SK-N-SH treated with all-trans-retinoic acid at 6 μM for 48 hours (cell line): ENCODE data around the gene GNA15.

Experiments used
- ATAC-seq: fragments of 200-7000 bp; cut with Tn5 transposase; 3 replicates; pipeline ENCODE4 v1.9.1; 2020; ENCODE audit warnings: mild to moderate bottlenecking, moderate library complexity
- ARNTL ChIP-seq: fragments of 450-650 bp; formaldehyde crosslinking; IDR thresholded peaks from 2 replicates; pipeline ENCODE4 v1.5.0; 2020; ENCODE audit warnings: low read depth, mild to moderate bottlenecking, moderate library complexity, borderline replicate concordance
- BACH2 ChIP-seq: fragments of 250-450 bp; sonication (Bioruptor Pico); IDR thresholded peaks from 2 replicates; pipeline ENCODE4 v1.9.0; 2021; ENCODE audit warnings: mild to moderate bottlenecking, borderline replicate concordance
- CSDC2 ChIP-seq: fragments of 250-450 bp; sonication (Bioruptor Pico); IDR thresholded peaks from 2 replicates; pipeline ENCODE4 v1.5.0; 2020; ENCODE audit warnings: mild to moderate bottlenecking, moderate library complexity
- ESRRG ChIP-seq: fragments of 250-450 bp; sonication (Bioruptor Pico); IDR thresholded peaks from 2 replicates; pipeline ENCODE4 v1.6.1; 2021; ENCODE audit warnings: mild to moderate bottlenecking
- GLIS3 ChIP-seq: fragments of 250-450 bp; sonication (Bioruptor Pico); IDR thresholded peaks from 2 replicates; pipeline ENCODE4 v1.5.0; 2020; ENCODE audit warnings: mild to moderate bottlenecking, moderate library complexity
- ISL1 ChIP-seq: fragments of 250-450 bp; sonication (Bioruptor Pico); IDR thresholded peaks from 2 replicates; pipeline ENCODE4 v2.1.2; 2022; ENCODE audit warnings: mild to moderate bottlenecking, moderate library complexity
- OSR1 ChIP-seq: fragments of 250-450 bp; sonication (Bioruptor Pico); IDR thresholded peaks from 2 replicates; pipeline ENCODE4 v1.8.0; 2022; ENCODE audit warnings: moderate library complexity, mild to moderate bottlenecking, inconsistent platforms
- PPARA ChIP-seq: fragments of 250-450 bp; sonication (Bioruptor Pico); IDR thresholded peaks from 2 replicates; pipeline ENCODE4 v1.5.0; 2020; ENCODE audit warnings: mild to moderate bottlenecking, borderline replicate concordance
- RARB ChIP-seq: fragments of 250-450 bp; sonication (Bioruptor Pico); IDR thresholded peaks from 2 replicates; pipeline ENCODE4 v1.8.0; 2021; ENCODE audit warnings: mild to moderate bottlenecking, moderate library complexity
- SNAI2 ChIP-seq: fragments of 250-450 bp; sonication (Bioruptor Pico); IDR thresholded peaks from 2 replicates; pipeline ENCODE4 v1.5.0; 2020; ENCODE audit warnings: mild to moderate bottlenecking, moderate library complexity
- TCF4 ChIP-seq: fragments of 250-450 bp; sonication (Bioruptor Pico); IDR thresholded peaks from 2 replicates; pipeline ENCODE4 v1.8.0; 2021; ENCODE audit warnings: mild to moderate bottlenecking, moderate library complexity, borderline replicate concordance
- TOX ChIP-seq: fragments of 250-450 bp; sonication (Bioruptor Pico); IDR thresholded peaks from 2 replicates; pipeline ENCODE4 v1.8.0; 2021; ENCODE audit warnings: mild to moderate bottlenecking, moderate library complexity, borderline replicate concordance
- ZC3H10 ChIP-seq: fragments of 250-450 bp; sonication (Bioruptor Pico); IDR thresholded peaks from 2 replicates; pipeline ENCODE4 v1.5.1; 2021; ENCODE audit warnings: mild to moderate bottlenecking, moderate library complexity
- ZFP3 ChIP-seq: fragments of 250-450 bp; sonication (Bioruptor Pico); IDR thresholded peaks from 2 replicates; pipeline ENCODE4 v1.5.0; 2020; ENCODE audit warnings: mild to moderate bottlenecking, moderate library complexity
- ZFP30 ChIP-seq: fragments of 450-650 bp; formaldehyde crosslinking; IDR thresholded peaks from 2 replicates; pipeline ENCODE4 v1.5.0; 2022; ENCODE audit warnings: mild to moderate bottlenecking, moderate library complexity
- ZNF70 ChIP-seq: fragments of 450-650 bp; formaldehyde crosslinking; IDR thresholded peaks from 2 replicates; pipeline ENCODE4 v1.5.0; 2020; ENCODE audit warnings: mild to moderate bottlenecking, moderate library complexity
- ZNF8 ChIP-seq: fragments of 450-650 bp; formaldehyde crosslinking; IDR thresholded peaks from 2 replicates; pipeline ENCODE4 v1.5.0; 2020; ENCODE audit warnings: mild to moderate bottlenecking, moderate library complexity
- TF ChIP-seq, protein P1 (sequence below): fragments of 250-450 bp; sonication (Bioruptor Pico); IDR thresholded peaks from 2 replicates; pipeline ENCODE4 v1.8.0; 2020; ENCODE audit warnings: mild to moderate bottlenecking, moderate library complexity, borderline replicate concordance
- TF ChIP-seq, protein P2 (sequence below): fragments of 250-450 bp; sonication (Bioruptor Pico); IDR thresholded peaks from 2 replicates; pipeline ENCODE4 v1.5.0; 2020; ENCODE audit warnings: mild to moderate bottlenecking, moderate library complexity
- TF ChIP-seq, protein P3 (sequence below): fragments of 250-450 bp; sonication (Bioruptor Pico); IDR thresholded peaks from 2 replicates; pipeline ENCODE4 v1.8.0; 2021; ENCODE audit warnings: low read depth, mild to moderate bottlenecking, moderate library complexity, borderline replicate concordance
- TF ChIP-seq, protein P4 (sequence below): fragments of 250-450 bp; sonication (Bioruptor Pico); IDR thresholded peaks from 2 replicates; pipeline ENCODE4 v1.5.1; 2020; ENCODE audit warnings: low read depth, mild to moderate bottlenecking, moderate library complexity
- TF ChIP-seq, protein P5 (sequence below): fragments of 250-450 bp; sonication (Bioruptor Pico); IDR thresholded peaks from 2 replicates; pipeline ENCODE4 v1.5.1; 2021; ENCODE audit warnings: mild to moderate bottlenecking, moderate library complexity

The GNA15 gene

DNA sequence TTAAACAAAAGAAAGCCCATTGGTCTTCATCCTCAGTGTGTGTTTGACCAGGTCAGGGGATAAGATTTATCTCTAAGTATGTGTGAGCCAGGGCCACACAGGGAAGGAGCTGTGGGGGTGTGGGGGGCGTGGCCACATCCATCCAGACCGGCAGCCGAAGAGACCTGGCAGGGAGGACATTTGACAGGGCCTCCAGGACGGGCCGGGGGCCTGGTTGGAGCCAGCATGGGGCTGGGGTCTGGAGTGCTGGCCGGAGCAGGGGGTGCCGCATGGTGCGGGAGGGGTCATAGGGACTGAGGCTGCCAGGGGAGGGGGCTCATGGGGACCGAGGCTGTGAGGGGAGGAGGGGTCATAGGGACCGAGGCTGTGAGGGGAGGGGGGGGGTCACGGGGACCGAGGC lies 20.4 kb upstream of the GNA15 start:
- no peak for ATAC-seq
- TF ChIP-seq CSDC2 (no peak), RARB (no peak), GLIS3 (CRISPR knock-in tag) (no peak), ZFP30 (no peak), ZFP3 (no peak), ZC3H10 (CRISPR knock-in tag) (no peak), TOX (CRISPR knock-in tag) (no peak)
- TF ChIP-seq, protein P1, sequence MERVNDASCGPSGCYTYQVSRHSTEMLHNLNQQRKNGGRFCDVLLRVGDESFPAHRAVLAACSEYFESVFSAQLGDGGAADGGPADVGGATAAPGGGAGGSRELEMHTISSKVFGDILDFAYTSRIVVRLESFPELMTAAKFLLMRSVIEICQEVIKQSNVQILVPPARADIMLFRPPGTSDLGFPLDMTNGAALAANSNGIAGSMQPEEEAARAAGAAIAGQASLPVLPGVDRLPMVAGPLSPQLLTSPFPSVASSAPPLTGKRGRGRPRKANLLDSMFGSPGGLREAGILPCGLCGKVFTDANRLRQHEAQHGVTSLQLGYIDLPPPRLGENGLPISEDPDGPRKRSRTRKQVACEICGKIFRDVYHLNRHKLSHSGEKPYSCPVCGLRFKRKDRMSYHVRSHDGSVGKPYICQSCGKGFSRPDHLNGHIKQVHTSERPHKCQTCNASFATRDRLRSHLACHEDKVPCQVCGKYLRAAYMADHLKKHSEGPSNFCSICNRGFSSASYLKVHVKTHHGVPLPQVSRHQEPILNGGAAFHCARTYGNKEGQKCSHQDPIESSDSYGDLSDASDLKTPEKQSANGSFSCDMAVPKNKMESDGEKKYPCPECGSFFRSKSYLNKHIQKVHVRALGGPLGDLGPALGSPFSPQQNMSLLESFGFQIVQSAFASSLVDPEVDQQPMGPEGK (CRISPR knock-in tag), result no peak
- TF ChIP-seq, all 23 proteins: peak for 0

DNA sequence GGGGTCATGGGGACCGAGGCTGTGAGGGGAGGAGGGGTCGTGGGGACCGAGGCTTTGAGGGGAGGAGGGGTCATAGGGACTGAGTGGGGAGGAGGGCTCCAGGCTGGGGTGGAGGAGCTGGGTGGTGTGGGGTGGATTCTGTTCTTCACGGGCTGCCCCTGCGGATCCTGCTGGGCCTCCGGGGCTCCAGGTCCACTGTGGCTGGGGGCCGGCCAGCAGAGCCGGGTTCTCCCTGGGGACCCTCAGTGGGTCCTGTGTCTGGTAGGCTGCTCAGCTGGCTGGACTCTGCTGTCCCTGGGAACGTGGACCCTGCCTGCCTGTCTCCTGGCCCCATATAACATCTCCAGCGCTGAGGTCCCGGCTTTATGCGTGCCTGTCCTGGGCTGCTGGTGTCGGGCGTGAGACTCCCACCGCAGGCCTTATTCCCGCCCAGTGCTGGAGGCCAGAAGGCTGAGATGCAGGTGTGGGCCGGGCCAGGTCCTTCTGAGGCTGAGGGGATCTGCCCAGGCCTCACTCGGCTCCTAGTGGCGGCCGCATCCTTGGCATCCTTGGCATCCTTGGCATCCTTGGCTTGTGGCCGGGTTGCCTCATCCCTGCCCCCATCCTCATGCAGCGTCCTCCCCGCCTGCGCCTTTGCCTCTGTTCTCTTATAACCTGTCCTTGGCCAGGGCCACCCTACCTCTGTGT lies 19.8 kb upstream of the GNA15 start:
- TF ChIP-seq ZNF70 (CRISPR knock-in tag), result peak; percentile 63; the same call in 1 of the 2 replicates
- no peak for TF ChIP-seq BACH2 (CRISPR knock-in tag)
- peak; percentile 70 for ATAC-seq

DNA sequence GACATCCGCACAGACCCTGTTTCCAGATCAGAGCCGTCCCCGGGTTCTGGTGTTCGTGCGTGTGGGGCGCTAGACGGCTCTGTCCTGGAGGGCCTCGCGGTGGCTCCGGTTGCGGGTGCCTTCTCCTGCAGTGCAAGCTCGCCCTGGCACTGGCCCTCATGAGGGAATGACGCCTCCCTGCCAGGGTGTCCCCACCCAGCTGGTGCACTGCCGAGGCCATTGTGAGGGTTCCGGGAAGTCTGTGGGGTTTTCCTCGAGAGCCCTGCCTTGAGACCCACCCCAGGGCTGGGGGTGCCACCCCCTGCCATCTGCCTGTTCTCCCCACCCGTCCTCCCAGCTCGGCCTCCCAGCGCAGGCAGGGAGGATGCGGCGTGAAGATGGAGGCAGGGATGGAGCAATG lies 19.2 kb upstream of the GNA15 start:
- TF ChIP-seq, protein P2, sequence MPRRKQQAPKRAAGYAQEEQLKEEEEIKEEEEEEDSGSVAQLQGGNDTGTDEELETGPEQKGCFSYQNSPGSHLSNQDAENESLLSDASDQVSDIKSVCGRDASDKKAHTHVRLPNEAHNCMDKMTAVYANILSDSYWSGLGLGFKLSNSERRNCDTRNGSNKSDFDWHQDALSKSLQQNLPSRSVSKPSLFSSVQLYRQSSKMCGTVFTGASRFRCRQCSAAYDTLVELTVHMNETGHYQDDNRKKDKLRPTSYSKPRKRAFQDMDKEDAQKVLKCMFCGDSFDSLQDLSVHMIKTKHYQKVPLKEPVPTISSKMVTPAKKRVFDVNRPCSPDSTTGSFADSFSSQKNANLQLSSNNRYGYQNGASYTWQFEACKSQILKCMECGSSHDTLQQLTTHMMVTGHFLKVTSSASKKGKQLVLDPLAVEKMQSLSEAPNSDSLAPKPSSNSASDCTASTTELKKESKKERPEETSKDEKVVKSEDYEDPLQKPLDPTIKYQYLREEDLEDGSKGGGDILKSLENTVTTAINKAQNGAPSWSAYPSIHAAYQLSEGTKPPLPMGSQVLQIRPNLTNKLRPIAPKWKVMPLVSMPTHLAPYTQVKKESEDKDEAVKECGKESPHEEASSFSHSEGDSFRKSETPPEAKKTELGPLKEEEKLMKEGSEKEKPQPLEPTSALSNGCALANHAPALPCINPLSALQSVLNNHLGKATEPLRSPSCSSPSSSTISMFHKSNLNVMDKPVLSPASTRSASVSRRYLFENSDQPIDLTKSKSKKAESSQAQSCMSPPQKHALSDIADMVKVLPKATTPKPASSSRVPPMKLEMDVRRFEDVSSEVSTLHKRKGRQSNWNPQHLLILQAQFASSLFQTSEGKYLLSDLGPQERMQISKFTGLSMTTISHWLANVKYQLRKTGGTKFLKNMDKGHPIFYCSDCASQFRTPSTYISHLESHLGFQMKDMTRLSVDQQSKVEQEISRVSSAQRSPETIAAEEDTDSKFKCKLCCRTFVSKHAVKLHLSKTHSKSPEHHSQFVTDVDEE (CRISPR knock-in tag), result no peak
- no peak for TF ChIP-seq OSR1
- TF ChIP-seq PPARA (CRISPR knock-in tag), result no peak
- no peak for TF ChIP-seq BACH2 (CRISPR knock-in tag)
- no peak; the same call in 2 of the 3 replicates for ATAC-seq

DNA sequence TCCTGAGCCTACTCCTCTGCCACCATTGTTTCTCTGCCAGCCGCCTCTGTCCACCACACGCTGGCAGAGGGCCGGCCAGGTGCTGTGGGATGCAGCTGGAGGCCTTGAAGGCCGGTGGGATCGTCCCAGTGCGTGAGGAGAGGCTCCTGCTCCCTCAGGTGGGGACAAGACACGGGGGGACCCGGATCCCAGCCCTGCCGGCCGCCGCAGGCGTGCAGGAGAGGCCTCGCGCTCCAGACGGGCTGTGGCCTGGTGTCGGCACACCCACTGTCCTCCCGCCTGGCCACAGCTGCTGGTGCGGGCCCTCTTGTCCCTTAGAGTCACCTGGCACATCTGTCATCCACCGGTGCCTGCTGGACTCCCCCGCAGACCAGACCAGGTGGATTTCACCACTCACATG lies 18.1 kb upstream of the GNA15 start:
- no peak for ATAC-seq
- TF ChIP-seq TCF4 (no peak), BACH2 (CRISPR knock-in tag) (no peak), GLIS3 (CRISPR knock-in tag) (no peak), ISL1 (CRISPR knock-in tag) (no peak), SNAI2 (CRISPR knock-in tag) (no peak), RARB (no peak), ARNTL (CRISPR knock-in tag) (no peak), ZFP3 (no peak), CSDC2 (no peak), TOX (CRISPR knock-in tag) (no peak), ZC3H10 (CRISPR knock-in tag) (no peak), ESRRG (CRISPR knock-in tag) (no peak), ZNF8 (CRISPR knock-in tag) (no peak)
- TF ChIP-seq, protein P3, sequence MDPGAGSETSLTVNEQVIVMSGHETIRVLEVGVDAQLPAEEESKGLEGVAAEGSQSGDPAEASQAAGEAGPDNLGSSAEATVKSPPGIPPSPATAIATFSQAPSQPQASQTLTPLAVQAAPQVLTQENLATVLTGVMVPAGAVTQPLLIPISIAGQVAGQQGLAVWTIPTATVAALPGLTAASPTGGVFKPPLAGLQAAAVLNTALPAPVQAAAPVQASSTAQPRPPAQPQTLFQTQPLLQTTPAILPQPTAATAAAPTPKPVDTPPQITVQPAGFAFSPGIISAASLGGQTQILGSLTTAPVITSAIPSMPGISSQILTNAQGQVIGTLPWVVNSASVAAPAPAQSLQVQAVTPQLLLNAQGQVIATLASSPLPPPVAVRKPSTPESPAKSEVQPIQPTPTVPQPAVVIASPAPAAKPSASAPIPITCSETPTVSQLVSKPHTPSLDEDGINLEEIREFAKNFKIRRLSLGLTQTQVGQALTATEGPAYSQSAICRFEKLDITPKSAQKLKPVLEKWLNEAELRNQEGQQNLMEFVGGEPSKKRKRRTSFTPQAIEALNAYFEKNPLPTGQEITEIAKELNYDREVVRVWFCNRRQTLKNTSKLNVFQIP (CRISPR knock-in tag), result no peak
- TF ChIP-seq, protein P4, sequence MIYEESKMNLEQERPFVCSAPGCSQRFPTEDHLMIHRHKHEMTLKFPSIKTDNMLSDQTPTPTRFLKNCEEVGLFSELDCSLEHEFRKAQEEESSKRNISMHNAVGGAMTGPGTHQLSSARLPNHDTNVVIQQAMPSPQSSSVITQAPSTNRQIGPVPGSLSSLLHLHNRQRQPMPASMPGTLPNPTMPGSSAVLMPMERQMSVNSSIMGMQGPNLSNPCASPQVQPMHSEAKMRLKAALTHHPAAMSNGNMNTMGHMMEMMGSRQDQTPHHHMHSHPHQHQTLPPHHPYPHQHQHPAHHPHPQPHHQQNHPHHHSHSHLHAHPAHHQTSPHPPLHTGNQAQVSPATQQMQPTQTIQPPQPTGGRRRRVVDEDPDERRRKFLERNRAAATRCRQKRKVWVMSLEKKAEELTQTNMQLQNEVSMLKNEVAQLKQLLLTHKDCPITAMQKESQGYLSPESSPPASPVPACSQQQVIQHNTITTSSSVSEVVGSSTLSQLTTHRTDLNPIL, result no peak
- TF ChIP-seq, protein P5, sequence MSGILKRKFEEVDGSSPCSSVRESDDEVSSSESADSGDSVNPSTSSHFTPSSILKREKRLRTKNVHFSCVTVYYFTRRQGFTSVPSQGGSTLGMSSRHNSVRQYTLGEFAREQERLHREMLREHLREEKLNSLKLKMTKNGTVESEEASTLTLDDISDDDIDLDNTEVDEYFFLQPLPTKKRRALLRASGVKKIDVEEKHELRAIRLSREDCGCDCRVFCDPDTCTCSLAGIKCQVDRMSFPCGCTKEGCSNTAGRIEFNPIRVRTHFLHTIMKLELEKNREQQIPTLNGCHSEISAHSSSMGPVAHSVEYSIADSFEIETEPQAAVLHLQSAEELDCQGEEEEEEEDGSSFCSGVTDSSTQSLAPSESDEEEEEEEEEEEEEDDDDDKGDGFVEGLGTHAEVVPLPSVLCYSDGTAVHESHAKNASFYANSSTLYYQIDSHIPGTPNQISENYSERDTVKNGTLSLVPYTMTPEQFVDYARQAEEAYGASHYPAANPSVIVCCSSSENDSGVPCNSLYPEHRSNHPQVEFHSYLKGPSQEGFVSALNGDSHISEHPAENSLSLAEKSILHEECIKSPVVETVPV (CRISPR knock-in tag), result no peak
- TF ChIP-seq, protein P2 (CRISPR knock-in tag), result no peak
